Endothelial cell of umbilical vein (primary cell): ENCODE measurements around the gene BMPR2. TPM values are rescaled to one million over a fixed set of nuclear protein-coding genes. Genes with fewer than 3 reads are reported as not detected.

Experiments used
- BruUV-seq: library from RNA; stranded (reverse); fragments of 400-500 nt; replicated peaks from 2 replicates; lab custom pipeline; 2021; lab: Mats Ljungman, UMichigan
- CTCF ChIA-PET: fragments of 300-600, 350-600 bp; sonication (Branson Sonifier 250); formaldehyde crosslinking; loops from one replicate; lab custom pipeline; 2021; ENCODE audit warnings: antibody characterized with exemption, inconsistent platforms; lab: Charles Lee
- POLR2A ChIA-PET: fragments of 300-600, 350-600 bp; sonication (Branson Sonifier 250); formaldehyde crosslinking; loops from one replicate; lab custom pipeline; 2021; ENCODE audit warnings: antibody characterized with exemption, inconsistent platforms; lab: Charles Lee
- DNase-seq: peaks from one replicate; pipeline ENCODE4 v3.0.0-alpha.2; 2011; ENCODE audit warnings: low read depth, low spot score
- FAIRE-seq: peaks from 2 replicates; lab custom pipeline; 2011; peaks lifted over from hg19 to GRCh38; lab: Jason Lieb, UNC
- H2AFZ ChIP-seq: 2 replicates; pipeline ENCODE4 v1.6.0; 2012; ENCODE audit warnings: low read depth, low read length, control low read depth, inconsistent platforms
- H3K27ac ChIP-seq: 2 replicates; pipeline ENCODE4 v1.5.1; 2011; ENCODE audit warnings: low read depth, mild to moderate bottlenecking, control low read depth, low read length, moderate library complexity; ENCODE audit not compliant: insufficient read depth
- H3K27me3 ChIP-seq, 2 experiments: 2 replicates each; pipeline versions ENCODE4 v1.6.0 to v1.6.1; 2011; ENCODE audit warnings: low read length in 2 of 2, mixed read lengths in 1 of 2; ENCODE audit not compliant: control insufficient read depth in 2 of 2, insufficient read depth in 2 of 2
- H3K36me3 ChIP-seq, 2 experiments: 2 replicates in 1 of 2; 3 replicates in 1 of 2; pipeline ENCODE4 v1.5.1; 2011; ENCODE audit warnings: low read length in 2 of 2, mild to moderate bottlenecking in 1 of 2, moderate library complexity in 1 of 2; ENCODE audit not compliant: control insufficient read depth in 2 of 2, insufficient read depth in 2 of 2; ENCODE audit errors: extremely low read depth in 1 of 2
- H3K4me1 ChIP-seq: 3 replicates; pipeline ENCODE4 v1.5.1; 2011; ENCODE audit warnings: mild to moderate bottlenecking, low read length; ENCODE audit not compliant: control insufficient read depth, insufficient read depth; ENCODE audit errors: extremely low read depth
- H3K4me2 ChIP-seq: 2 replicates; pipeline ENCODE4 v1.6.1; 2011; ENCODE audit warnings: low read length, control low read depth, mixed read lengths; ENCODE audit not compliant: insufficient read depth
- H3K4me3 ChIP-seq, 3 experiments: fragments of 200-600 bp in 1 of 3; sonication (generic), shearing (Covaris generic) in 1 of 3; replicated peaks in 1 of 3; 2 replicates each; pipeline ENCODE4 v1.5.1; 2011 to 2016; ENCODE audit warnings: control low read depth in 3 of 3, low read length in 3 of 3, mild to moderate bottlenecking in 2 of 3, inconsistent platforms in 1 of 3, low read depth in 1 of 3, moderate library complexity in 1 of 3; ENCODE audit not compliant: insufficient read depth in 1 of 3
- H3K79me2 ChIP-seq: 2 replicates; pipeline ENCODE4 v1.6.0; 2012; ENCODE audit warnings: low read length, inconsistent platforms; ENCODE audit not compliant: control insufficient read depth, insufficient read depth
- H3K9ac ChIP-seq: replicated peaks from 2 replicates; pipeline ENCODE3; 2011; ENCODE audit warnings: low read length, control low read depth; ENCODE audit not compliant: insufficient read depth; ENCODE audit errors: extremely low read depth
- H3K9me1 ChIP-seq: replicated peaks from 3 replicates; pipeline ENCODE4 v1.6.0; 2011; ENCODE audit warnings: mild to moderate bottlenecking, low read length; ENCODE audit not compliant: control insufficient read depth, insufficient read depth; ENCODE audit errors: extremely low read depth
- H3K9me3 ChIP-seq: replicated peaks from 2 replicates; pipeline ENCODE4 v1.5.1; 2012; ENCODE audit warnings: low read length, inconsistent platforms; ENCODE audit not compliant: control insufficient read depth, insufficient read depth
- H4K20me1 ChIP-seq: replicated peaks from 2 replicates; pipeline ENCODE3; 2011; ENCODE audit warnings: mild to moderate bottlenecking, low read length; ENCODE audit not compliant: control insufficient read depth, insufficient read depth; ENCODE audit errors: extremely low read depth
- EZH2 ChIP-seq: IDR thresholded peaks from 2 replicates; pipeline ENCODE4 v1.6.1; 2012; ENCODE audit warnings: borderline replicate concordance, low read depth, mild to moderate bottlenecking, moderate library complexity, low read length, inconsistent platforms; ENCODE audit not compliant: severe bottlenecking
- FOS ChIP-seq: IDR thresholded peaks from 2 replicates; pipeline ENCODE4 v1.6.1; 2011; ENCODE audit warnings: mild to moderate bottlenecking, low read length, moderate library complexity, borderline replicate concordance; ENCODE audit not compliant: insufficient read depth
- GATA2 ChIP-seq: IDR thresholded peaks from 2 replicates; pipeline ENCODE4 v1.7.0; 2011; ENCODE audit warnings: low read depth, mild to moderate bottlenecking, moderate library complexity, mixed read lengths, low read length; ENCODE audit not compliant: insufficient read length, insufficient read depth
- JUN ChIP-seq: IDR thresholded peaks from 2 replicates; pipeline ENCODE4 v1.6.1; 2011; ENCODE audit warnings: borderline replicate concordance, low read depth; ENCODE audit not compliant: insufficient read length, insufficient read depth
- MYC ChIP-seq: IDR thresholded peaks from one replicate; pipeline ENCODE4 v1.6.1; 2011; ENCODE audit warnings: mild to moderate bottlenecking, low read depth, low read length
- POLR2A ChIP-seq: IDR thresholded peaks from 2 replicates; pipeline ENCODE4 v1.6.1; 2012; ENCODE audit warnings: low read depth, mild to moderate bottlenecking, control low read depth, low read length
- POLR2AphosphoS5 ChIP-seq: IDR thresholded peaks from 2 replicates; pipeline ENCODE4 v1.6.1; 2012; ENCODE audit warnings: low read depth, mild to moderate bottlenecking, control low read depth, low read length, moderate library complexity; ENCODE audit not compliant: insufficient read depth
- dilution Hi-C: fragments of 300-500 bp; cut with MboI; formaldehyde crosslinking; loops from one replicate; pipeline ENCODE4 v1.15.0; 2019; ENCODE audit warnings: low sequenced_read_pairs; ENCODE audit not compliant: extremely low pct_ligation_motif_present
- intact Hi-C: fragments of 100-400 bp; cut with micrococcal nuclease; formaldehyde crosslinking; loops from one replicate; pipeline ENCODE4 v1.10.0; 2022
- polyA plus RNA-seq, 4 experiments: library from polyadenylated mRNA; depleted of rRNA in 3 of 4; stranded (reverse) in 3 of 4; unstranded in 1 of 4; fragments of >200 nt; gene quantifications; 2 replicates each; pipeline versions ENCODE4 v1.2.1 to v1.2.3, GENCODE V29; 2011 to 2012; ENCODE audit warnings: missing spikeins in 1 of 4
- total RNA-seq: library from RNA; stranded (reverse); gene quantifications from 2 replicates; pipeline ENCODE4 v1.2.3, GENCODE V29; 2021
- TF ChIP-seq, protein P1 (sequence below), 2 donors: IDR thresholded peaks; 1 replicate in 1 of 2; 2 replicates in 1 of 2; pipeline ENCODE4 v1.5.1; 2011; ENCODE audit warnings: low read length in 2 of 2, mild to moderate bottlenecking in 2 of 2, moderate library complexity in 2 of 2, control low read depth in 1 of 2, inconsistent platforms in 1 of 2, low read depth in 1 of 2; ENCODE audit not compliant: insufficient read depth in 1 of 2; ENCODE audit errors: extremely low read depth in 1 of 2
- TF ChIP-seq, protein P2 (sequence below): IDR thresholded peaks from 2 replicates; pipeline ENCODE4 v1.6.1; 2011; ENCODE audit not compliant: insufficient read depth, insufficient read length

BMPR2 gene
- total and polyA plus RNA-seq, 2 donors (not counting 3 experiments of a cell fraction or from before 2014, with no cell fraction given), result 35.8 to 113 TPM

DNA sequence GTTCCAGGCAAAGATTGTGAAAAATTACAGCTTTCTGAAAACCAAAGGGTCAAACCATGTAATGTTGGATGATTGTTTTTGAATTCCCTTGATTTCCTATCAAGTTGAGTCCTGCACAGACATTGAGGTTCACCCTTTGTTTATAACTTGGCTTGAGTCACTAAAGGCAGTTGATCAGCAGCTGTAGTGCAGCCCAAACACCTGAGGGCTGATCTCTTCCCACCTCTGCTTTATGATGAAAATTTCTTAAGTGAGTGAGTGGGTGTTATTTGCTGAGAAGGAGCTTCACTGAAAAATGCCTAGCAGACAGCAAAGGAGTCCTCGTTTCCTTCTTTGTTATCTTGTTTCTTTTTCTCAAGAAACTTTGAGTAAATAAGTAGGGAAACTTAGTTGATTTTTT is 31.9 kb upstream of the BMPR2 start:
- no peaks in the 10 kb centered on the region for H3K36me3 ChIP-seq
- no peaks in the 10 kb centered on the region for H3K9me1 ChIP-seq
- FAIRE-seq, result peak; percentile 48
- BruUV-seq, result no TSS peak
- no peak overlapping the region for H3K27ac ChIP-seq
- dilution Hi-C loops, result no loop called here
- H3K4me3 ChIP-seq, result no peak overlapping the region
- intact Hi-C loops, result no loop called here
- peaks cover 4% of the 10 kb centered on the region for H3K4me1 ChIP-seq
- no peaks in the 10 kb centered on the region for H4K20me1 ChIP-seq
- no peaks in the 10 kb centered on the region for H3K27me3 ChIP-seq
- ChIA-PET POLR2A (no interaction called here), CTCF (interaction anchor here (1.0 kb wide), 1 partner anchor 11 kb away, joined by 3 read pairs; no protein-coding TSS in a partner anchor)
- peak; percentile 32 for DNase-seq
- no peak overlapping the region for H2AFZ ChIP-seq
- H3K9ac ChIP-seq, result no peak overlapping the region
- H3K4me2 ChIP-seq, result no peak overlapping the region
- H3K79me2 ChIP-seq, result no peaks in the 10 kb centered on the region
- H3K9me3 ChIP-seq, result no peaks in the 10 kb centered on the region
- TF ChIP-seq JUN (no peak), POLR2A (no peak), EZH2 (no peak), MYC (no peak), FOS (no peak), POLR2AphosphoS5 (no peak), GATA2 (no peak)
- TF ChIP-seq, protein P1, sequence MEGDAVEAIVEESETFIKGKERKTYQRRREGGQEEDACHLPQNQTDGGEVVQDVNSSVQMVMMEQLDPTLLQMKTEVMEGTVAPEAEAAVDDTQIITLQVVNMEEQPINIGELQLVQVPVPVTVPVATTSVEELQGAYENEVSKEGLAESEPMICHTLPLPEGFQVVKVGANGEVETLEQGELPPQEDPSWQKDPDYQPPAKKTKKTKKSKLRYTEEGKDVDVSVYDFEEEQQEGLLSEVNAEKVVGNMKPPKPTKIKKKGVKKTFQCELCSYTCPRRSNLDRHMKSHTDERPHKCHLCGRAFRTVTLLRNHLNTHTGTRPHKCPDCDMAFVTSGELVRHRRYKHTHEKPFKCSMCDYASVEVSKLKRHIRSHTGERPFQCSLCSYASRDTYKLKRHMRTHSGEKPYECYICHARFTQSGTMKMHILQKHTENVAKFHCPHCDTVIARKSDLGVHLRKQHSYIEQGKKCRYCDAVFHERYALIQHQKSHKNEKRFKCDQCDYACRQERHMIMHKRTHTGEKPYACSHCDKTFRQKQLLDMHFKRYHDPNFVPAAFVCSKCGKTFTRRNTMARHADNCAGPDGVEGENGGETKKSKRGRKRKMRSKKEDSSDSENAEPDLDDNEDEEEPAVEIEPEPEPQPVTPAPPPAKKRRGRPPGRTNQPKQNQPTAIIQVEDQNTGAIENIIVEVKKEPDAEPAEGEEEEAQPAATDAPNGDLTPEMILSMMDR (IDR thresholded peaks at IDR 0.05; ENCODE audit: extremely low read depth in 1 of 2, insufficient read depth in 1 of 2, low read depth in 1 of 2, low read length in 2 of 2), result no peak
- TF ChIP-seq, protein P2, sequence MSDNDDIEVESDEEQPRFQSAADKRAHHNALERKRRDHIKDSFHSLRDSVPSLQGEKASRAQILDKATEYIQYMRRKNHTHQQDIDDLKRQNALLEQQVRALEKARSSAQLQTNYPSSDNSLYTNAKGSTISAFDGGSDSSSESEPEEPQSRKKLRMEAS, result no peak
